Stimulated activated CD4-positive, alpha-beta T cell treated with anti-CD3 and anti-CD28 coated beads, Interleukin-4, amount 100 ng/mL, for 24 hours (primary cell): ENCODE data around the gene CCNA1.

Experiments used
- DNase-seq: peaks from one replicate; pipeline ENCODE4 v3.0.0-alpha.2; 2020

Gene CCNA1

GRCh38 chr13:36432106-36432544, at the start of gene CCNA1:
TSS of gene CCNA1 (plus strand) at chr13:36432495. CDS start at chr13:36433057, 562 bp downstream.
- DNase-seq = no peak

DNA sequence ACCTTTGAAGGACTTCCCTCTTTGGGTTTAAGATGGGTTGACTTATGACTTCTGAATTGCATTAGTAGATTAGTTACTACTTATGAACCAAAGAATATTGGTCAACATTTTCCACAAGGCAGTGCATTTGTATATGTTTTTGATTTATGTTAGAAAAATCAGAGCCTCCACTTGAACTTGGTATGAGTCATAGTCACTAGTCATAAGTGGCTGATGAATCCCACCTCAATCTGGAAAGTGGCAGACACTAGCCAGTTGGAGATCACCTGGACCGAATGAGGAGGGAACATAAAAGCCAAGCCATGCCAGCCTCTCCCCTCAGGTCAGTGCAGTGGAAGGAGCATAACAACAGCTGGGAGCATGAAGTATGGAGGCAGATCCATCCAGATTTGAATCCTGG, 46.8 kb upstream of the CCNA1 start:
- DNase-seq = no peak

- no peak for DNase-seq
These were observed 37.0 kb upstream of the CCNA1 start for GRCh38 chr13:36395280-36395679.

DNA sequence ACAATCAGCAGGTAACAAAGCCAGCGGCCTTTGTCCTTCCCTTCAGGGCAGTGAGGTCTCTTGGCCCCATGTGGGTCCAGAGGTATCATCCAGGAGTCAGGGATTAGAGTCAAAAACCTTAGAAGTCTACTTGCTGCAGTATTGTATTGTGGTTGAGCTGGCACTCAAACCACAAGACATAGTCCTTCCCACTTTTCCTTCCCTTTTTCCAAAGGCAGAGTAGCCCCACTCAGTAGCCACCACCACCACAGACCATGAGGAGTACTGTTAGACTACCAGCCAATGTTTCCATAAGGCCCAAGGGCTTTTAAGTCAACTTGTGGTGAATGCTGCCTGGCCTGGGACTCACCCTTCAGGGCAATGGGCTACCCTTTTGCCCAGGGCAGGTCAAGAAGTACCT, 27.1 kb upstream of the CCNA1 start:
- DNase-seq = no peak

DNA sequence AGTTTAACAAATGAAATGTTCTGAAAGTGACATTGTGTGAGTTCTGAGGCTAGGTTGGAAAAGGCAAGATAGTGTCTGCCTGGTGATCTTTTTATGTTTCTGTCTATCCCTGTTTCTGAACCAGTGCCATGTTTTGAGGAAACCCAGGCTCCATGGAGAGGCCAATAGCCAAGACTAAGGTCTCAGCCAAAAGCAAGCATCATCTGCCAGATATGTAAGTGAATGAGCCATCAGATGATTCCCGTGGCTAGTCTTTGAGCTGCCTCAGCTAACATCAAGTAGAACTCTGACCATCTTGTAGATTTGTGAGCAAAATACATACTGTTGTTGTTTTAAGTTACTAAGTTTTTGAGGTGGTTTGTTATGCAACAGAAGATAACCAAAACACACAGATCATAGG, 19.6 kb upstream of the CCNA1 start:
- no peak for DNase-seq

DNA sequence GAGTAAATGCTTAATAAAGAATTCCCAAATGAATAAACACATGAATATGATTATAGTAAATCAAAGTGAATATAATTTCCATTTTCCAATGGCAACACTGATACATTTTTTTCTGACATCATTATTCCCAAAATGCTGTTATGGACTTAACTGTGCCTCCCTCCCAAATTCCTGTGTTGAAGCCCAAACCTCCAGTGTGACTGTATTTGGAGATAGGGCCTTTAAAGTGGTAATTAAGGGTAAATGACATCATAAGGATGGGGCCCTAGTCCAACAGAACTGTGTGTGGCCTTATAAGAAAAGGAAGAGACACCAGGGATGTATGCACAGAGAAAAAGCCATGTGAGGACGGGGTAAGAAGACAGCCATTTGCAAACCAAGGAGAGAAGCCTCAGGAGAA, 19.1 kb upstream of the CCNA1 start:
- no peak for DNase-seq

DNA sequence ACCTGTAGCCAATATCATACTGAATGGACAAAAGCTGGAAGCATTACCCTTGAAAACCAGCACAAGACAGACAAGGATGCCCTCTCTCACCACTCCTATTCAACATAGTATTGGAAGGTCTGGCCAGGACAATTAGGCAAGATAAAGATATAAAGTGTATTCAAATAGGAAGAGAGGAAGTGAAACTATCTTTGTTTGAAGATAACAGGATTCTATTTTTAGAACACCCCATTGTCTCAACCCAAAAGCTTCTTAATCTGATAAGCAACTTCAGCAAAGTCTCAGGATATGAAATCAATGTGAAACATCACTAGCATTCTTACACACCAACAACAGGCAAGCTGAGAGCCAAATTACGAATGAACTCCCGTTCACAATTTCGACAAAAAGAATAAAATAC, 17.8 kb upstream of the CCNA1 start:
- DNase-seq = no peak

GRCh38 chr13:36417331-36417730, 15.0 kb upstream of the CCNA1 start:
- DNase-seq = no peak

DNA sequence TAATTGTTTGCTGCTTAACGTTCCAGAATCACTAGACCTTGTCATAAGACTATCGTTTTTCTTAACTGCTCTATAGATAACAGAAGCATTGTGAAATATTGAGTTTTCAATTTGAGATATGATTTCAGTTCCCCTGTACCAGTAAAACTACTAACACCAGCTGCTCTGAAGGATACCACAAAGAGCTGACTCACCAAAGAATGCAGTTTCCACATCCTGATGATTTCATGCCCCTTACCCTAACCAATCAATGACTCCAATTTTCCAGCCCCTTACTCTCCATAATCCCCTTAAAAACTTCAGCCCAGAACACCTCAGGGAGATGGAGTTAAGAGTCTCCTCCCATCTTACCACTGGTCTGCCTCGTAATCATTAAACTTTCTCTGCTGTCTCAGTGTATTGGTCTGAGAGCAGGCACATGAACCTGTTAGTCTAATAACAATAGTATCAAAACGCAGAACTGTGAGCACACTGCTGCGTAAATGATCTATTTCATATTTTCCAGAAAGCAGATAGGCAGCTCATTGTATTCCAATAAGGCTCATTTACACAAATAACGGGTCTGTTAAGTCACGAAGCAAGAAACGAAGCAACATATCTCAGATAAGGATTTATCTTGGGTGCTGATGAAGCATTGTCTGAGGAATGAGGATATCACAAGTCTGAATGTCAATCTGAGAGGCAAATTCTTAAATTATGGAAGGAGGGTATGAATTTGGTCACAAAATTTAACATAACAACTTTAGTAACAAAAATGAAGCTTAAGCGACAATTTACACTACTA, 14.1 kb upstream of the CCNA1 start:
- no peak for DNase-seq

GRCh38 chr13:36420437-36420891, 11.8 kb upstream of the CCNA1 start:
- peak; percentile 66 for DNase-seq

- no peak for DNase-seq
These were observed 10.8 kb upstream of the CCNA1 start for GRCh38 chr13:36421447-36421846.

- no peak for DNase-seq
These were observed 4.2 kb upstream of the CCNA1 start for GRCh38 chr13:36428086-36428485.

DNA sequence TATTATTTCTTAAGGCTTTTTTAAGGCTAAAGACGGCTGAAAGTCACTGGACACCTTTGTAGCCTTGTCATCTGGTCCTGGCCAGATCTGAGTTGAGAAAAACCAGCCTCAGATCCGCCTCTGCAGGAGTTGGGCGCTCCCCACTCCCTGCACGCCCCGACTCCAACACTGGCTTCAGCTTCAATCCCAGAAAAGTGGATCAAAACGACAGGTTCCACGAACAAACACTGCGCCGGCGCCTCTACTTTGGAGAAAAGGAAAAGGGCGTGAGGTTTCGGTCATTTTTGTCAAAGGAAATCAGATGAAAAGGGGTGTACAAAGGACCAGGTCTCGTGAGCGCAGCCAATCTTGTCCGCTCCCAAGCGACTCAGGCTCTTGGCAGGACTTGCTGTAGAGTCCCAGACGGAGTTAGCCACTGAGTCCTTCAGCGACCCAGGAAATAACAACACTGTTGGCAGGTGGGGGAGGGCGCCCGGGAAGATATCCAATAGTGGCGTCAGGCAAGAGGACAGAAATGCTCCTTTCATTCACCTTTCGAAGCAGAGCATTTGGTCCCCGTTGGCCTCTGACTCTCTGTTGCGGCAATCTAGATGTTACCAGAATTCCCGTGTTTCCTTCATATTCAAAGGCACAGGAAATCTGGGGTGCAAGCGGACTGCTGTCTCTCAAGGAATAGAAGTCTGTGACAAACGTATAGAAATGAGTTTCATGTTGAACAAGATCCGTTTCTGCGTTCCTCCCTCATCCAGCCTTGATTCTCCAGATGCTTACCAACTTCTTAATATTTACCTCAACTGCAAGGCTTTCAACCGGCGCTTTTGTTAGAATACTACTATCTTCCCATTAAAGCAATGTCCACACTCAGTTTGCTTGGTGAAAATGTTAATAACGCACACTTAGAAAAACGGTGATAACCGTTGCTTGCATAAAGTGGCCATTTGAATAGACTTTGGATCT, 1.8 kb upstream of the CCNA1 start:
- DNase-seq = no peak

GRCh38 chr13:36431204-36432105, 840 bp upstream of the CCNA1 start:
- DNase-seq = no peak

DNA sequence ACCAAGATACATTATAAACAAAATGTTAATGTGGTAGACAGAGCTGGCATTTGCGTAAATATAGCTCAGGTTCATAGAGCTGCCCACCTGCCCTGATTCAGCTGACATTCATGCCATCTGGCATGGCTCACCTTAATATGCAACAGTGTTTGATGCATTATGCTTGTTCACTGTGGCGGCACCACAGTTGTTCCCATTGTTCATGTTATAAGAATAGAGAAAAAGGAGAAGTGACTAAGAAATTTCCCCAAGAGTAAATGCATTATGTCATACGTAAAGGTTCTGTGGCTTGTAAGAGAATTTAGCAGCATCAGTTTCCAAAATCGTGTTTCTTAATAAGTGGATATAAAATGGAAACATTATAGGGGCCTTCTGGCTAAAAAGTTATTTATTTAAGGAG, 4.5 kb downstream of the CCNA1 start:
- DNase-seq = no peak

DNA sequence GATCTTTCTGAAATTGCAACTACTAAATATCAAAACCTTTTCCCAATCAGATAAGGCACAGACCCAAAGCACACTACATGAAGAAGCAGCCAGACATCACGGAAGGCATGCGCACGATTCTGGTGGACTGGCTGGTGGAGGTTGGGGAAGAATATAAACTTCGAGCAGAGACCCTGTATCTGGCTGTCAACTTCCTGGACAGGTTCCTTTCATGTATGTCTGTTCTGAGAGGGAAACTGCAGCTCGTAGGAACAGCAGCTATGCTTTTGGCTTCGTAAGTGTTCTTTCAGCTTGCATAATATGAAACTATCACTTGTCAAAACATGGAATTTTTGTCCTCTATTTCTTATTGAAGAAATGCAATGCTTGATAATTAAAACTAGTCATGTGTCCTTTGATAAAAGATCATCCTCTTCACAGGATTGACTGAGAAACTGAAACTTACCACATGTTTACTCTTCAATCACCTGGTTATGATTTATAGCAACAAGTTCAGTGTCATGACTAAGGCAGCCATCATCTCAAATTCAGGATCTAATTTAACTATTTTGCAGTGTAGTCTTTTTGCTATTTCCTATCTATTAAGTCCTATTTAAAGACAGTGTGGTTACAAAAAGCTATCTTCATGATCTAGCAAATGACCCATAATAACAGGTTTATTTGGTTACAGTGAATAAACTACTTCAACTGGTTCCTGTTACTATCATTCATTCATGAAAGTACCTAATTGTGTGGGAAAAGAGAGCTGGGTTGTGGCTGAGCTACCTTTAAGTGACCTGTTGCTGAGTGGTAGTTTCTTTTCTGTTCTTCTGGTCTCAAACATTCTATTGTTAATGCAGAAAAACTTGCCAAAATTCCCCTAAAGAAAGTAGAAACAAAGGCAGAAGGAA, 6.5 kb downstream of the CCNA1 start:
- no peak for DNase-seq

DNA sequence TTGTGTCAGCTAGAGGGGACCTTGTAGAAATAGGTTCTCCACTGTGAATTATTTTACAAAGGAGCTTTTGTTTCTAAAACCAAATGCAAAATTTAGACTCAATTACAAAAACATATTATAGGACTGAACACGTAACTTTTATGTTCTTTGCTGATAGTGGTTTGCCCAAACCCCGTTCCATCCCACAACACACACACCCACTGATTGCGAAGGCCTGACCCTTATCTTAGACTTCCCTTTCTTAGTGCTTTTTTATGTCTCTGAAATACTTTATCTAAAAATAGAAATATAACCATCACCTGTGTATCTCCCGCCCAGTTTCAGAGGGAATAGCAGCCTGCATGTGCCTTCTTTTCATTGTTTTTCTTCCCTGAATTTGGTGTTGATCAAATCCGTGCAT, 13.0 kb downstream of the CCNA1 start:
- no peak for DNase-seq

GRCh38 chr13:36445891-36446351, 13.6 kb downstream of the CCNA1 start:
- DNase-seq = no peak

DNA sequence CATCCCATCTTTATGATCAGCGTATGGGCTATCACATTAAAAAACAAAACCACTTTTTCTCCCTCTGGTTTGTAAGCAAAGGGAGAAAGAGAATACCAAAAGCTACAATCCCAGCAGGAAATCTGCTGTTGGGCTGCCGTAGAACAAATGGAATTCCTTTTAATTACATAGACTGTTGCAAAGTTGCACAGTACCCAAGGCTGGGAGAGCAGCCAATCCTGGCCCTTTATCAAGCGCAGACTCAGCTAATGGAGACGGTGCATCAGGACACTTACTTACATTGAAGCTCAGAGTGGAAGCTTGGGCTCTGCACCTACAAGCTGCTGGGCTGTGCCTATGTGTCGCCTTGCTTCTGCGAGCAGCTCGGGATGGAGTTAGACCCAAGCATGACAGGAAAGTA, 15.2 kb downstream of the CCNA1 start:
- DNase-seq = no peak

GRCh38 chr13:36450534-36450933, 18.2 kb downstream of the CCNA1 start:
- no peak for DNase-seq

DNA sequence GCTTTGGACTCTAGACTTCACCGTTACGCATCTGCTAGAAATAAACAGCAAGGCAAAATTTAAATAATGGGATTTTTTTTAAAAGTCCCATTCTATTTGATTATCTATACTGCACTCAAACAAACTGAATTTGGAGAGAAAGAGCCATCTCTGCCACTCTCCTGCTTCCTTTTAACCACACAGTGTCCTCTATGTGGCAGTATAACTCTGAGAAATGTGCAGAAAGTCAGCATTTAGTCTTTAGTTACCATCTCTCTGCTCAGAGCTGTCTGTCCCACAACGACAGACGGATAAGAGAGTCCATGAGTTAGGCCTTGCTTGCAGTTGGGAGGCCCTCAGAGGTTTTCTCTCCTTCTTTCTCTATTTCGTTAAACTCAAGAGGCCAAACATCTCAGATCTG, 21.2 kb downstream of the CCNA1 start:
- DNase-seq = no peak

- no peak for DNase-seq
These were observed 21.8 kb downstream of the CCNA1 start for GRCh38 chr13:36454121-36454520.
